K562 (cell line): ENCODE measurements around the gene PIK3R6. TPM values are rescaled to one million over a fixed set of nuclear protein-coding genes. Genes with fewer than 3 reads are reported as not detected.

ENCODE experiments used
- ATAC-seq: fragments of 200-7000 bp; cut with Tn5 transposase; 3 replicates; pipeline ENCODE4 v1.9.1; 2020; ENCODE audit warnings: moderate library complexity
- BruUV-seq: library from RNA; stranded (reverse); fragments of 400-500 nt; replicated peaks from 2 replicates; lab custom pipeline; 2021; lab: Mats Ljungman, UMichigan
- CTCF ChIA-PET: fragments of 300-600 bp; formaldehyde crosslinking; extraction: SDS; loops from one replicate; lab custom pipeline; 2021; ENCODE audit warnings: low intra/inter-chr PET ratio; lab: Yijun Ruan, JAX
- POLR2A ChIA-PET: fragments of 300-600, 350-650 bp; sonication (Branson Sonifier 250); formaldehyde crosslinking; extraction: SDS; loops from one replicate; lab custom pipeline; 2021; ENCODE audit warnings: antibody characterized with exemption, inconsistent platforms; lab: Yijun Ruan, JAX
- DNase-seq, 4 experiments: peaks; one replicate each; pipeline versions ENCODE4 v3.0.0 to v3.0.0-alpha.2; 2011 to 2018; ENCODE audit warnings: low spot score in 3 of 4, mixed read lengths in 3 of 4; ENCODE audit errors: extremely low read depth in 1 of 4
- FAIRE-seq: peaks from 2 replicates; lab custom pipeline; 2011; peaks lifted over from hg19 to GRCh38; lab: Jason Lieb, UNC
- H2AFZ ChIP-seq: 2 replicates; pipeline ENCODE4 v1.6.0; 2011; ENCODE audit warnings: low read depth, low read length, control low read depth, inconsistent platforms
- H3K27ac ChIP-seq: fragments of 200-600 bp; 3 replicates; pipeline ENCODE4 v1.8.0; 2011; ENCODE audit warnings: low read depth, mild to moderate bottlenecking, control low read depth, inconsistent platforms, low read length, moderate library complexity, mixed read lengths; ENCODE audit errors: extremely low read depth
- H3K27me3 ChIP-seq, 2 experiments: fragments of 300-600 bp in 1 of 2; 2 replicates in 1 of 2; 3 replicates in 1 of 2; pipeline versions ENCODE4 v1.6.0 to v1.8.0; 2011; ENCODE audit warnings: inconsistent platforms in 2 of 2, low read length in 2 of 2, mild to moderate bottlenecking in 1 of 2, mixed read lengths in 1 of 2, moderate library complexity in 1 of 2; ENCODE audit not compliant: control insufficient read depth in 2 of 2, insufficient read depth in 2 of 2
- H3K36me3 ChIP-seq: fragments of 300-600 bp; 3 replicates; pipeline ENCODE4 v1.8.0; 2011; ENCODE audit warnings: mild to moderate bottlenecking, low read length, inconsistent platforms; ENCODE audit not compliant: control insufficient read depth, insufficient read depth
- H3K4me1 ChIP-seq, 2 experiments: fragments of 200-600 bp in 1 of 2; replicated peaks in 1 of 2; 2 replicates in 1 of 2; 3 replicates in 1 of 2; pipeline versions ENCODE4 v1.5.1 to v1.8.0; 2011; ENCODE audit warnings: inconsistent platforms in 2 of 2, low read length in 2 of 2, mild to moderate bottlenecking in 1 of 2, mixed read lengths in 1 of 2, moderate library complexity in 1 of 2; ENCODE audit not compliant: control insufficient read depth in 2 of 2, insufficient read depth in 2 of 2
- H3K4me2 ChIP-seq: 2 replicates; pipeline ENCODE4 v1.6.1; 2011; ENCODE audit warnings: low read length, control low read depth, inconsistent platforms, mixed read lengths; ENCODE audit not compliant: insufficient read depth
- H3K4me3 ChIP-seq: fragments of 200-600 bp; sonication (generic), shearing (Covaris generic); 2 replicates; pipeline ENCODE4 v1.5.1; 2016; ENCODE audit warnings: control low read depth, inconsistent platforms
- H3K79me2 ChIP-seq: fragments of 200-600 bp; 3 replicates; pipeline ENCODE4 v1.8.0; 2011; ENCODE audit warnings: low read length, inconsistent platforms; ENCODE audit not compliant: control insufficient read depth, insufficient read depth
- H3K9ac ChIP-seq, 2 experiments: 2 replicates each; pipeline versions ENCODE4 v1.6.0 to v1.6.1; 2011; ENCODE audit warnings: low read depth in 2 of 2, low read length in 2 of 2, control low read depth in 1 of 2, inconsistent platforms in 1 of 2, mild to moderate bottlenecking in 1 of 2, mixed read lengths in 1 of 2; ENCODE audit not compliant: insufficient read depth in 1 of 2
- H3K9me1 ChIP-seq: one replicate; pipeline ENCODE4 v1.6.0; 2011; ENCODE audit warnings: inconsistent platforms, mild to moderate bottlenecking, low read length, moderate library complexity; ENCODE audit not compliant: control insufficient read depth, insufficient read depth
- H3K9me3 ChIP-seq: replicated peaks from 2 replicates; pipeline ENCODE4 v1.5.1; 2011; ENCODE audit warnings: low read depth, low read length, inconsistent platforms; ENCODE audit not compliant: control insufficient read depth, insufficient read depth
- H4K20me1 ChIP-seq: replicated peaks from 2 replicates; pipeline ENCODE4 v1.6.1; 2011; ENCODE audit warnings: low read length, inconsistent platforms, mixed read lengths; ENCODE audit not compliant: control insufficient read depth, insufficient read depth
- BRCA1 ChIP-seq, 2 experiments: fragments of 450-650 bp in 1 of 2; sonication (generic) in 1 of 2; formaldehyde crosslinking in 1 of 2; IDR thresholded peaks; 2 replicates each; pipeline versions ENCODE4 v1.5.0 to v1.6.1; 2017 to 2020; ENCODE audit warnings: mild to moderate bottlenecking in 1 of 2, missing genetic modification reagents in 1 of 2
- BRD9 ChIP-seq: fragments of 450-650 bp; IDR thresholded peaks from 2 replicates; pipeline ENCODE4 v1.6.1; 2018; ENCODE audit warnings: low read depth; ENCODE audit not compliant: partially characterized antibody
- CBX2 ChIP-seq: fragments of 200-600 bp; sonication (generic); IDR thresholded peaks from one replicate; pipeline ENCODE4 v1.6.1; 2012; ENCODE audit warnings: mild to moderate bottlenecking, low read length, inconsistent platforms; ENCODE audit not compliant: insufficient read depth, poor library complexity, severe bottlenecking
- CTBP1 ChIP-seq: fragments of 450-650 bp; IDR thresholded peaks from 2 replicates; pipeline ENCODE4 v1.6.1; 2016; ENCODE audit warnings: borderline replicate concordance
- FIP1L1 ChIP-seq: fragments of 200-400 bp; formaldehyde crosslinking; IDR thresholded peaks from 2 replicates; pipeline ENCODE4 v1.6.1; 2018; ENCODE audit warnings: mild to moderate bottlenecking, low read depth, low read length; ENCODE audit not compliant: poor library complexity, severe bottlenecking
- MIER1 ChIP-seq: fragments of 450-650 bp; IDR thresholded peaks from 2 replicates; pipeline ENCODE4 v1.6.1; 2016; ENCODE audit warnings: antibody characterized with exemption, mild to moderate bottlenecking, low read depth
- NEUROD1 ChIP-seq: fragments of 150-350 bp; IDR thresholded peaks from 2 replicates; pipeline ENCODE4 v1.6.1; 2014; ENCODE audit warnings: borderline replicate concordance, low read length, low read depth; ENCODE audit not compliant: partially characterized antibody
- NFIC ChIP-seq: fragments of 450-650 bp; IDR thresholded peaks from 2 replicates; pipeline ENCODE4 v1.6.1; 2017; ENCODE audit warnings: mild to moderate bottlenecking, inconsistent platforms
- SMARCA5 ChIP-seq: fragments of 450-650 bp; IDR thresholded peaks from 2 replicates; pipeline ENCODE4 v1.6.1; 2016
- TARDBP ChIP-seq: fragments of 450-650 bp; IDR thresholded peaks from 2 replicates; pipeline ENCODE4 v1.6.1; 2016
- XRCC4 ChIP-seq: IDR thresholded peaks from one replicate; pipeline ENCODE4 v1.6.1; 2011; ENCODE audit not compliant: insufficient read depth, insufficient read length; ENCODE audit errors: extremely low read depth
- ZBTB7A ChIP-seq: IDR thresholded peaks from 2 replicates; pipeline ENCODE4 v1.6.1; 2011; ENCODE audit warnings: low read depth, mild to moderate bottlenecking, low read length, moderate library complexity, borderline replicate concordance; ENCODE audit not compliant: control insufficient read depth
- ZNF77 ChIP-seq: fragments of 250-450 bp; sonication (Bioruptor Pico); IDR thresholded peaks from 2 replicates; pipeline ENCODE4 v1.5.0; 2020
- WGBS: fragments of 100-300 bp; shearing (Covaris generic); methylation state at CpG from one replicate; pipeline ENCODE4 v1.1.6; 2016; ENCODE audit warnings: low coverage, mixed read lengths; ENCODE audit not compliant: insufficient coverage; ENCODE audit errors: missing lambda C conversion rate; 5-methylcytosine and 5-hydroxymethylcytosine counted together
- in situ Hi-C: fragments of 300-500 bp; cut with MboI; formaldehyde crosslinking; loops from 4 replicates; pipeline ENCODE4 v1.15.0; 2018; ENCODE audit warnings: inconsistent platforms, mixed read lengths
- intact Hi-C: fragments of 100-400 bp; cut with micrococcal nuclease; formaldehyde crosslinking; loops from 2 replicates; pipeline ENCODE4 v1.14.2; 2022
- polyA plus RNA-seq, 8 experiments: library from polyadenylated mRNA; depleted of rRNA in 4 of 8; stranded (reverse) in 5 of 8; unstranded in 3 of 8; fragments of >200 nt; fragmentation: Nextera tagmentation in 2 of 8; fragmentation: Illumina TruSeq in 1 of 8; extraction: Ambion mirVana in 2 of 8; extraction: Trizol in 1 of 8; gene quantifications; 2 replicates each; pipeline versions ENCODE4 v1.2.1 to v1.2.3, GENCODE V29; 2011 to 2014; ENCODE audit warnings: inconsistent platforms in 1 of 8, missing spikeins in 1 of 8
- total RNA-seq, 7 experiments: library from RNA; depleted of rRNA in 6 of 7; stranded (reverse); fragments of >200 nt in 6 of 7; fragmentation: Illumina TruSeq in 2 of 7; extraction: Trizol in 2 of 7; gene quantifications; 2 replicates each; pipeline versions ENCODE4 v1.2.1 to v1.2.3, GENCODE V29; 2011 to 2021; ENCODE audit warnings: low replicate concordance in 1 of 7
- TF ChIP-seq, protein P1 (sequence below): fragments of 250-450 bp; sonication (Bioruptor Pico); IDR thresholded peaks from 2 replicates; pipeline ENCODE4 v1.4.0; 2020
- TF ChIP-seq, protein P2 (sequence below): fragments of 250-450 bp; sonication (Bioruptor Pico); IDR thresholded peaks from 2 replicates; pipeline ENCODE4 v1.5.1; 2021; ENCODE audit warnings: mild to moderate bottlenecking
- TF ChIP-seq, protein P3 (sequence below): fragments of 200-800 bp; sonication (Bioruptor generic); IDR thresholded peaks from 2 replicates; pipeline ENCODE4 v1.6.1; 2017; ENCODE audit warnings: missing genetic modification characterization, missing compliant biosample characterization
- TF ChIP-seq, protein P4 (sequence below): sonication (generic); formaldehyde crosslinking; IDR thresholded peaks from 2 replicates; pipeline ENCODE4 v1.8.1; 2023; ENCODE audit warnings: mild to moderate bottlenecking, missing genetic modification reagents, moderate library complexity

The PIK3R6 gene
- total and polyA plus RNA-seq, 9 of the 15 experiments (the other 6 are each of a cell fraction or from before 2014, with no cell fraction given), result 0.04 TPM; not detected in 8

DNA sequence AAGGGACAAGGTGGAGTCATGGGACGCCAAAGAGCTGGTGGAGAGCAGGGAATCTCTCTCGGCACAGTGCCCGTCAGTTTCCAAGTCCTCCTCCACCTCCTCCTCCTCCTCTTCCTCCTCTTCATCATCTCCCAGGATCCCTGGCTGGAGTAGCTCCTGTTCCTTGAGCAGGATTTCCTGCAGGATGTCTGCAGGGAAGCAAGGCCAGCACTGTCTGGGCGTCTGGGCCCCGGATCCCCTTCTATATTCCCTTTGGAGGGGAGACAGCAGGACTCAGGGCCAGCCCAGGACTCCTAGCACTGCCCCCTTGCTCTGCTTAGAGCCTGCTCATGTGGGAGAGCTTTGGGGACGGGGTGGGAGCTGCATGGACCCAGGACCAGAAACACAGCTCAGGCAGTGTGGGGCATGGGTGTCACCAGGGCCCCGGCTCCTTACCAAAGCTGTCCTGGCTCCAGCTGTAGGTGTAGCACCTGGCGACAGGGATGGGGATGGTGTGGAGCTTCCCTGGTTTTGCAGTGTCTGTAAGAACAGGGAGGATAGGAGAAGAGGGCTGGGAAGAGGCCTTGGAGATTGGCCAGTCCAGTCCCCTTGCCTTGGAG, 21.3 kb upstream of the PIK3R6 start:
- POLR2A ChIA-PET, result interaction anchor here (0.6 to 1.0 kb wide), 3 partner anchors 11 to 1861 kb away, joined by 3 to 4 read pairs (median 3); no protein-coding TSS in a partner anchor
- DNase-seq (no peak), FAIRE-seq (no peak), ATAC-seq (no peak)
- CTCF ChIA-PET, result no interaction called here
- Histone ChIP-seq H4K20me1 (no peaks in the 10 kb centered on the region), H3K4me1 (peaks cover 0 to 15% of the 10 kb centered on the region in 2 experiments; a peak in 2 of 5 replicates), H2AFZ (no peak overlapping the region), H3K9me1 (no peaks in the 10 kb centered on the region), H3K27ac (no peak overlapping the region), H3K9me3 (no peaks in the 10 kb centered on the region), H3K36me3 (no peaks in the 10 kb centered on the region), H3K4me3 (no peak overlapping the region), H3K4me2 (no peak overlapping the region), H3K79me2 (no peaks in the 10 kb centered on the region), H3K27me3 (peaks cover 0 to 8% of the 10 kb centered on the region in 2 experiments; a peak in 2 of 5 replicates), H3K9ac (no peak overlapping the region)
- intact Hi-C loops (no loop called here), in situ Hi-C loops (no loop called here)
- no TSS peak for BruUV-seq
- WGBS, result 0% methylated on average over 7 of the region's 8 CpGs
- TF ChIP-seq ZBTB7A (no peak), BRCA1 (IDR thresholded peaks at IDR 0.05) (no peak), BRCA1 (CRISPR knock-in tag; IDR thresholded peaks at IDR 0.05) (no peak), NEUROD1 (no peak), XRCC4 (no peak), NFIC (0 out of 2 replicates have a peak, but pooled peaks have one; percentile 42), BRD9 (no peak), ZNF77 (CRISPR knock-in tag) (no peak), CBX2 (no peak), TARDBP (no peak), MIER1 (no peak), SMARCA5 (no peak), FIP1L1 (no peak), CTBP1 (0 out of 2 replicates have a peak, but pooled peaks have one; percentile 22)
- TF ChIP-seq, protein P1, sequence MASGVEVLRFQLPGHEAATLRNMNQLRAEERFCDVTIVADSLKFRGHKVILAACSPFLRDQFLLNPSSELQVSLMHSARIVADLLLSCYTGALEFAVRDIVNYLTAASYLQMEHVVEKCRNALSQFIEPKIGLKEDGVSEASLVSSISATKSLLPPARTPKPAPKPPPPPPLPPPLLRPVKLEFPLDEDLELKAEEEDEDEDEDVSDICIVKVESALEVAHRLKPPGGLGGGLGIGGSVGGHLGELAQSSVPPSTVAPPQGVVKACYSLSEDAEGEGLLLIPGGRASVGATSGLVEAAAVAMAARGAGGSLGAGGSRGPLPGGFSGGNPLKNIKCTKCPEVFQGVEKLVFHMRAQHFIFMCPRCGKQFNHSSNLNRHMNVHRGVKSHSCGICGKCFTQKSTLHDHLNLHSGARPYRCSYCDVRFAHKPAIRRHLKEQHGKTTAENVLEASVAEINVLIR (CRISPR knock-in tag), result no peak
- TF ChIP-seq, protein P2, sequence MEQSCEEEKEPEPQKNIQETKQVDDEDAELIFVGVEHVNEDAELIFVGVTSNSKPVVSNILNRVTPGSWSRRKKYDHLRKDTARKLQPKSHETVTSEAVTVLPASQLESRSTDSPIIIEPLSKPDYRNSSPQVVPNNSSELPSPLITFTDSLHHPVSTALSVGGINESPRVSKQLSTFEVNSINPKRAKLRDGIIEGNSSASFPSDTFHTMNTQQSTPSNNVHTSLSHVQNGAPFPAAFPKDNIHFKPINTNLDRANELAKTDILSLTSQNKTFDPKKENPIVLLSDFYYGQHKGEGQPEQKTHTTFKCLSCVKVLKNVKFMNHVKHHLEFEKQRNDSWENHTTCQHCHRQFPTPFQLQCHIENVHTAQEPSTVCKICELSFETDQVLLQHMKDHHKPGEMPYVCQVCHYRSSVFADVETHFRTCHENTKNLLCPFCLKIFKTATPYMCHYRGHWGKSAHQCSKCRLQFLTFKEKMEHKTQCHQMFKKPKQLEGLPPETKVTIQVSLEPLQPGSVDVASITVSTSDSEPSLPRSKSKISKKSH (CRISPR knock-in tag), result no peak
- TF ChIP-seq, protein P3, sequence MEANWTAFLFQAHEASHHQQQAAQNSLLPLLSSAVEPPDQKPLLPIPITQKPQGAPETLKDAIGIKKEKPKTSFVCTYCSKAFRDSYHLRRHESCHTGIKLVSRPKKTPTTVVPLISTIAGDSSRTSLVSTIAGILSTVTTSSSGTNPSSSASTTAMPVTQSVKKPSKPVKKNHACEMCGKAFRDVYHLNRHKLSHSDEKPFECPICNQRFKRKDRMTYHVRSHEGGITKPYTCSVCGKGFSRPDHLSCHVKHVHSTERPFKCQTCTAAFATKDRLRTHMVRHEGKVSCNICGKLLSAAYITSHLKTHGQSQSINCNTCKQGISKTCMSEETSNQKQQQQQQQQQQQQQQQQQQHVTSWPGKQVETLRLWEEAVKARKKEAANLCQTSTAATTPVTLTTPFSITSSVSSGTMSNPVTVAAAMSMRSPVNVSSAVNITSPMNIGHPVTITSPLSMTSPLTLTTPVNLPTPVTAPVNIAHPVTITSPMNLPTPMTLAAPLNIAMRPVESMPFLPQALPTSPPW (CRISPR knock-in tag), result no peak
- TF ChIP-seq, protein P4, sequence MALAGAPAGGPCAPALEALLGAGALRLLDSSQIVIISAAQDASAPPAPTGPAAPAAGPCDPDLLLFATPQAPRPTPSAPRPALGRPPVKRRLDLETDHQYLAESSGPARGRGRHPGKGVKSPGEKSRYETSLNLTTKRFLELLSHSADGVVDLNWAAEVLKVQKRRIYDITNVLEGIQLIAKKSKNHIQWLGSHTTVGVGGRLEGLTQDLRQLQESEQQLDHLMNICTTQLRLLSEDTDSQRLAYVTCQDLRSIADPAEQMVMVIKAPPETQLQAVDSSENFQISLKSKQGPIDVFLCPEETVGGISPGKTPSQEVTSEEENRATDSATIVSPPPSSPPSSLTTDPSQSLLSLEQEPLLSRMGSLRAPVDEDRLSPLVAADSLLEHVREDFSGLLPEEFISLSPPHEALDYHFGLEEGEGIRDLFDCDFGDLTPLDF, result no peak
